ENCODE data around the gene MASP2. TPM values are rescaled to one million over a fixed set of nuclear protein-coding genes. Genes with fewer than 3 reads are reported as not detected.

Gene MASP2
- polyA plus RNA-seq, 1 of the 3 experiments (the other 2 are of a cell fraction) = not detected

- no peak overlapping the region for H2AFZ ChIP-seq (ENCODE audit: low read depth)
- H3K27me3 ChIP-seq (ENCODE audit: insufficient read depth) = no peaks in the 10 kb centered on the region
- H4K20me1 ChIP-seq (ENCODE audit: insufficient read depth) = peaks cover 18% of the 10 kb centered on the region
- CTCF ChIA-PET = interaction anchor here (1.0 kb wide), 1 partner anchor 12 kb away, joined by 3 read pairs; no protein-coding TSS in a partner anchor
- peaks cover 7% of the 10 kb centered on the region; the same call in 1 of the 2 replicates for H3K79me2 ChIP-seq (ENCODE audit: insufficient read depth)
- H3K4me2 ChIP-seq = no peak overlapping the region
- 93% methylated on average over 1 of the region's 1 CpG for WGBS (ENCODE audit: low lambda C conversion rate)
- peaks cover 26% of the 10 kb centered on the region for H3F3A ChIP-seq (replicated peaks; ENCODE audit: insufficient read depth)
- POLR2A ChIA-PET = no interaction called here
- no peak overlapping the region for H3K9ac ChIP-seq
- H3K36me3 ChIP-seq (replicated peaks in 1 of 2; ENCODE audit: control insufficient read depth in 1 of 2, insufficient read depth in 2 of 2, low read length in 1 of 2) = peaks cover 59 to 65% of the 10 kb centered on the region in 2 experiments
- no peaks in the 10 kb centered on the region for H3K9me3 ChIP-seq
- no peak overlapping the region for H3K4me3 ChIP-seq (ENCODE audit: low read depth in 2 of 2, low read length in 1 of 2)
- TF ChIP-seq GABPA (IDR thresholded peaks at IDR 0.05; ENCODE audit: low read depth) (no peak), JUND (IDR thresholded peaks at IDR 0.05) (no peak), MEF2A (IDR thresholded peaks at IDR 0.05; ENCODE audit: borderline replicate concordance, low read depth) (no peak), SIN3A (IDR thresholded peaks at IDR 0.05; ENCODE audit: borderline replicate concordance, low read depth, low read length) (no peak), FOSL2 (IDR thresholded peaks at IDR 0.05; ENCODE audit: borderline replicate concordance, low read depth) (no peak), NFIC (IDR thresholded peaks at IDR 0.05; ENCODE audit: borderline replicate concordance) (no peak), RAD21 (IDR thresholded peaks at IDR 0.05; ENCODE audit: low read length) (no peak), GATA2 (CRISPR knock-in tag; IDR thresholded peaks at IDR 0.05) (no peak), FOXM1 (IDR thresholded peaks at IDR 0.05; ENCODE audit: low read depth) (no peak), YY1 (IDR thresholded peaks at IDR 0.05; ENCODE audit: low read depth) (no peak), TEAD4 (IDR thresholded peaks at IDR 0.05; ENCODE audit: borderline replicate concordance, insufficient read depth) (no peak), POLR2AphosphoS5 (IDR thresholded peaks at IDR 0.05; ENCODE audit: low read depth, low read length) (no peak), RFX5 (IDR thresholded peaks at IDR 0.05; ENCODE audit: low read length) (no peak), FOXJ3 (CRISPR knock-in tag; IDR thresholded peaks at IDR 0.05) (no peak)
- TF ChIP-seq, protein P1, sequence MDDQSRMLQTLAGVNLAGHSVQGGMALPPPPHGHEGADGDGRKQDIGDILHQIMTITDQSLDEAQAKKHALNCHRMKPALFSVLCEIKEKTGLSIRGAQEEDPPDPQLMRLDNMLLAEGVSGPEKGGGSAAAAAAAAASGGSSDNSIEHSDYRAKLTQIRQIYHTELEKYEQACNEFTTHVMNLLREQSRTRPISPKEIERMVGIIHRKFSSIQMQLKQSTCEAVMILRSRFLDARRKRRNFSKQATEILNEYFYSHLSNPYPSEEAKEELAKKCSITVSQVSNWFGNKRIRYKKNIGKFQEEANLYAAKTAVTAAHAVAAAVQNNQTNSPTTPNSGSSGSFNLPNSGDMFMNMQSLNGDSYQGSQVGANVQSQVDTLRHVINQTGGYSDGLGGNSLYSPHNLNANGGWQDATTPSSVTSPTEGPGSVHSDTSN (IDR thresholded peaks at IDR 0.05) = no peak
- TF ChIP-seq, protein P2, sequence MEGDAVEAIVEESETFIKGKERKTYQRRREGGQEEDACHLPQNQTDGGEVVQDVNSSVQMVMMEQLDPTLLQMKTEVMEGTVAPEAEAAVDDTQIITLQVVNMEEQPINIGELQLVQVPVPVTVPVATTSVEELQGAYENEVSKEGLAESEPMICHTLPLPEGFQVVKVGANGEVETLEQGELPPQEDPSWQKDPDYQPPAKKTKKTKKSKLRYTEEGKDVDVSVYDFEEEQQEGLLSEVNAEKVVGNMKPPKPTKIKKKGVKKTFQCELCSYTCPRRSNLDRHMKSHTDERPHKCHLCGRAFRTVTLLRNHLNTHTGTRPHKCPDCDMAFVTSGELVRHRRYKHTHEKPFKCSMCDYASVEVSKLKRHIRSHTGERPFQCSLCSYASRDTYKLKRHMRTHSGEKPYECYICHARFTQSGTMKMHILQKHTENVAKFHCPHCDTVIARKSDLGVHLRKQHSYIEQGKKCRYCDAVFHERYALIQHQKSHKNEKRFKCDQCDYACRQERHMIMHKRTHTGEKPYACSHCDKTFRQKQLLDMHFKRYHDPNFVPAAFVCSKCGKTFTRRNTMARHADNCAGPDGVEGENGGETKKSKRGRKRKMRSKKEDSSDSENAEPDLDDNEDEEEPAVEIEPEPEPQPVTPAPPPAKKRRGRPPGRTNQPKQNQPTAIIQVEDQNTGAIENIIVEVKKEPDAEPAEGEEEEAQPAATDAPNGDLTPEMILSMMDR (IDR thresholded peaks at IDR 0.05) = no peak
- TF ChIP-seq, protein P3, sequence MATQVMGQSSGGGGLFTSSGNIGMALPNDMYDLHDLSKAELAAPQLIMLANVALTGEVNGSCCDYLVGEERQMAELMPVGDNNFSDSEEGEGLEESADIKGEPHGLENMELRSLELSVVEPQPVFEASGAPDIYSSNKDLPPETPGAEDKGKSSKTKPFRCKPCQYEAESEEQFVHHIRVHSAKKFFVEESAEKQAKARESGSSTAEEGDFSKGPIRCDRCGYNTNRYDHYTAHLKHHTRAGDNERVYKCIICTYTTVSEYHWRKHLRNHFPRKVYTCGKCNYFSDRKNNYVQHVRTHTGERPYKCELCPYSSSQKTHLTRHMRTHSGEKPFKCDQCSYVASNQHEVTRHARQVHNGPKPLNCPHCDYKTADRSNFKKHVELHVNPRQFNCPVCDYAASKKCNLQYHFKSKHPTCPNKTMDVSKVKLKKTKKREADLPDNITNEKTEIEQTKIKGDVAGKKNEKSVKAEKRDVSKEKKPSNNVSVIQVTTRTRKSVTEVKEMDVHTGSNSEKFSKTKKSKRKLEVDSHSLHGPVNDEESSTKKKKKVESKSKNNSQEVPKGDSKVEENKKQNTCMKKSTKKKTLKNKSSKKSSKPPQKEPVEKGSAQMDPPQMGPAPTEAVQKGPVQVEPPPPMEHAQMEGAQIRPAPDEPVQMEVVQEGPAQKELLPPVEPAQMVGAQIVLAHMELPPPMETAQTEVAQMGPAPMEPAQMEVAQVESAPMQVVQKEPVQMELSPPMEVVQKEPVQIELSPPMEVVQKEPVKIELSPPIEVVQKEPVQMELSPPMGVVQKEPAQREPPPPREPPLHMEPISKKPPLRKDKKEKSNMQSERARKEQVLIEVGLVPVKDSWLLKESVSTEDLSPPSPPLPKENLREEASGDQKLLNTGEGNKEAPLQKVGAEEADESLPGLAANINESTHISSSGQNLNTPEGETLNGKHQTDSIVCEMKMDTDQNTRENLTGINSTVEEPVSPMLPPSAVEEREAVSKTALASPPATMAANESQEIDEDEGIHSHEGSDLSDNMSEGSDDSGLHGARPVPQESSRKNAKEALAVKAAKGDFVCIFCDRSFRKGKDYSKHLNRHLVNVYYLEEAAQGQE (IDR thresholded peaks at IDR 0.05; ENCODE audit: low read depth, low read length) = no peak
- H3K9me2 ChIP-seq = no peaks in the 10 kb centered on the region
- no peak overlapping the region; a peak in 2 of 4 replicates for H3K27ac ChIP-seq (ENCODE audit: low read depth in 2 of 2, low read length in 1 of 2)
- no peaks in the 10 kb centered on the region for H3K4me1 ChIP-seq (ENCODE audit: control insufficient read depth in 1 of 2, insufficient read depth in 2 of 2, low read depth in 1 of 2, low read length in 1 of 2)
- DNase-seq = no peak
Measured at GRCh38 chr1:11026052-11026451, 21.0 kb downstream of the MASP2 start.

Data from SK-N-SH (cell line).